ENCODE data around the gene PDSS2.

PDSS2 gene

GRCh38 chr6:107267634-107268033, 191.7 kb downstream of the PDSS2 start:
- H3K36me3 ChIP-seq (ENCODE audit: control insufficient read depth, insufficient read depth, low read length) = no peaks in the 10 kb centered on the region
- H3K4me1 ChIP-seq (ENCODE audit: control insufficient read depth, insufficient read depth, low read length, poor library complexity, severe bottlenecking) = no peaks in the 10 kb centered on the region
- WGBS, 2 experiments (ENCODE audit: insufficient coverage in 2 of 2) = no CpG with 5 or more reads among the region's 1 CpG
- H3K9me3 ChIP-seq (ENCODE audit: control insufficient read depth, low read length) = no peaks in the 10 kb centered on the region
- H3K27ac ChIP-seq (ENCODE audit: low read depth, low read length, severe bottlenecking) = no peak overlapping the region
- no peak overlapping the region for H3K4me3 ChIP-seq (ENCODE audit: extremely low read depth, insufficient read depth, low read length, poor library complexity, severe bottlenecking)

- no peaks in the 10 kb centered on the region for H3K36me3 ChIP-seq (ENCODE audit: control insufficient read depth, insufficient read depth, low read length)
- WGBS, 2 experiments (ENCODE audit: insufficient coverage in 2 of 2) = 90 to 95% methylated on average over 3 of the region's 4 CpGs
- no peak overlapping the region for H3K27ac ChIP-seq (ENCODE audit: low read depth, low read length, severe bottlenecking)
- H3K4me3 ChIP-seq (ENCODE audit: extremely low read depth, insufficient read depth, low read length, poor library complexity, severe bottlenecking) = no peak overlapping the region
- H3K4me1 ChIP-seq (ENCODE audit: control insufficient read depth, insufficient read depth, low read length, poor library complexity, severe bottlenecking) = no peaks in the 10 kb centered on the region
- H3K9me3 ChIP-seq (ENCODE audit: control insufficient read depth, low read length) = no peaks in the 10 kb centered on the region
These were observed 192.4 kb downstream of the PDSS2 start for GRCh38 chr6:107267006-107267405.

GRCh38 chr6:107266563-107266962, 192.8 kb downstream of the PDSS2 start:
- Histone ChIP-seq H3K4me3 (ENCODE audit: extremely low read depth, insufficient read depth, low read length, poor library complexity, severe bottlenecking) (no peak overlapping the region), H3K36me3 (ENCODE audit: control insufficient read depth, insufficient read depth, low read length) (no peaks in the 10 kb centered on the region), H3K4me1 (ENCODE audit: control insufficient read depth, insufficient read depth, low read length, poor library complexity, severe bottlenecking) (no peaks in the 10 kb centered on the region), H3K27ac (ENCODE audit: low read depth, low read length, severe bottlenecking) (no peak overlapping the region), H3K9me3 (ENCODE audit: control insufficient read depth, low read length) (no peaks in the 10 kb centered on the region)

- Histone ChIP-seq H3K4me3 (ENCODE audit: extremely low read depth, insufficient read depth, low read length, poor library complexity, severe bottlenecking) (no peak overlapping the region), H3K27ac (ENCODE audit: low read depth, low read length, severe bottlenecking) (no peak overlapping the region), H3K4me1 (ENCODE audit: control insufficient read depth, insufficient read depth, low read length, poor library complexity, severe bottlenecking) (no peaks in the 10 kb centered on the region), H3K36me3 (ENCODE audit: control insufficient read depth, insufficient read depth, low read length) (no peaks in the 10 kb centered on the region), H3K9me3 (ENCODE audit: control insufficient read depth, low read length) (no peaks in the 10 kb centered on the region)
- WGBS, 2 experiments (ENCODE audit: insufficient coverage in 2 of 2) = 85 to 86% methylated on average over 1 to 2 of the region's 3 CpGs
These were observed 195.0 kb downstream of the PDSS2 start for GRCh38 chr6:107264357-107264840.

GRCh38 chr6:107259951-107260350, 199.4 kb downstream of the PDSS2 start:
- Histone ChIP-seq H3K9me3 (ENCODE audit: control insufficient read depth, low read length) (no peaks in the 10 kb centered on the region), H3K36me3 (ENCODE audit: control insufficient read depth, insufficient read depth, low read length) (no peaks in the 10 kb centered on the region), H3K4me1 (ENCODE audit: control insufficient read depth, insufficient read depth, low read length, poor library complexity, severe bottlenecking) (no peaks in the 10 kb centered on the region)

GRCh38 chr6:107248147-107248546, 211.2 kb downstream of the PDSS2 start:
- peaks cover 2% of the 10 kb centered on the region for H3K4me1 ChIP-seq (ENCODE audit: control insufficient read depth, insufficient read depth, low read length, poor library complexity, severe bottlenecking)
- H3K4me3 ChIP-seq (ENCODE audit: extremely low read depth, insufficient read depth, low read length, poor library complexity, severe bottlenecking) = no peak overlapping the region
- no peaks in the 10 kb centered on the region for H3K36me3 ChIP-seq (ENCODE audit: control insufficient read depth, insufficient read depth, low read length)
- no peak overlapping the region for H3K27ac ChIP-seq (ENCODE audit: low read depth, low read length, severe bottlenecking)
- no peaks in the 10 kb centered on the region for H3K9me3 ChIP-seq (ENCODE audit: control insufficient read depth, low read length)

More at GRCh38 chr6:107259951-107260350, 199.4 kb downstream of the PDSS2 start:
- H3K4me3 ChIP-seq (ENCODE audit: extremely low read depth, insufficient read depth, low read length, poor library complexity, severe bottlenecking) = no peak overlapping the region
- H3K27ac ChIP-seq (ENCODE audit: low read depth, low read length, severe bottlenecking) = no peak overlapping the region

- Histone ChIP-seq H3K9me3 (ENCODE audit: control insufficient read depth, low read length) (no peaks in the 10 kb centered on the region), H3K36me3 (ENCODE audit: control insufficient read depth, insufficient read depth, low read length) (no peaks in the 10 kb centered on the region), H3K4me3 (ENCODE audit: extremely low read depth, insufficient read depth, low read length, poor library complexity, severe bottlenecking) (no peak overlapping the region), H3K27ac (ENCODE audit: low read depth, low read length, severe bottlenecking) (no peak overlapping the region), H3K4me1 (ENCODE audit: control insufficient read depth, insufficient read depth, low read length, poor library complexity, severe bottlenecking) (peaks cover 2% of the 10 kb centered on the region)
- 90 to 100% methylated on average over 3 to 4 of the region's 6 CpGs for WGBS, 2 experiments (ENCODE audit: insufficient coverage in 2 of 2)
These were observed 212.3 kb downstream of the PDSS2 start for GRCh38 chr6:107246972-107247615.

- H3K36me3 ChIP-seq (ENCODE audit: control insufficient read depth, insufficient read depth, low read length) = no peaks in the 10 kb centered on the region
- H3K9me3 ChIP-seq (ENCODE audit: control insufficient read depth, low read length) = no peaks in the 10 kb centered on the region
- peaks cover 2% of the 10 kb centered on the region for H3K4me1 ChIP-seq (ENCODE audit: control insufficient read depth, insufficient read depth, low read length, poor library complexity, severe bottlenecking)
- no peak overlapping the region for H3K27ac ChIP-seq (ENCODE audit: low read depth, low read length, severe bottlenecking)
- no peak overlapping the region for H3K4me3 ChIP-seq (ENCODE audit: extremely low read depth, insufficient read depth, low read length, poor library complexity, severe bottlenecking)
- WGBS, 2 experiments (ENCODE audit: insufficient coverage in 2 of 2) = no CpG with 5 or more reads among the region's 3 CpGs
These were observed 213.0 kb downstream of the PDSS2 start for GRCh38 chr6:107246249-107246971.

- H3K27ac ChIP-seq (ENCODE audit: low read depth, low read length, severe bottlenecking) = no peak overlapping the region
- no peaks in the 10 kb centered on the region for H3K9me3 ChIP-seq (ENCODE audit: control insufficient read depth, low read length)
- 66 to 100% methylated on average over 2 of the region's 4 CpGs for WGBS, 2 experiments (ENCODE audit: insufficient coverage in 2 of 2)
- no peaks in the 10 kb centered on the region for H3K36me3 ChIP-seq (ENCODE audit: control insufficient read depth, insufficient read depth, low read length)
- H3K4me1 ChIP-seq (ENCODE audit: control insufficient read depth, insufficient read depth, low read length, poor library complexity, severe bottlenecking) = peaks cover 2% of the 10 kb centered on the region
- H3K4me3 ChIP-seq (ENCODE audit: extremely low read depth, insufficient read depth, low read length, poor library complexity, severe bottlenecking) = no peak overlapping the region
These were observed 214.5 kb downstream of the PDSS2 start for GRCh38 chr6:107244742-107245480.

GRCh38 chr6:107244082-107244741, 215.2 kb downstream of the PDSS2 start:
- H3K9me3 ChIP-seq (ENCODE audit: control insufficient read depth, low read length) = no peaks in the 10 kb centered on the region
- H3K27ac ChIP-seq (ENCODE audit: low read depth, low read length, severe bottlenecking) = no peak overlapping the region
- H3K4me3 ChIP-seq (ENCODE audit: extremely low read depth, insufficient read depth, low read length, poor library complexity, severe bottlenecking) = no peak overlapping the region
- 85 to 100% methylated on average over 2 to 3 of the region's 4 CpGs for WGBS, 2 experiments (ENCODE audit: insufficient coverage in 2 of 2)
- H3K36me3 ChIP-seq (ENCODE audit: control insufficient read depth, insufficient read depth, low read length) = no peaks in the 10 kb centered on the region
- peaks cover 2% of the 10 kb centered on the region for H3K4me1 ChIP-seq (ENCODE audit: control insufficient read depth, insufficient read depth, low read length, poor library complexity, severe bottlenecking)
